ENCODE results near the gene ZFYVE16. TPM values are rescaled to one million over a fixed set of nuclear protein-coding genes. Genes with fewer than 3 reads are reported as not detected.

ZFYVE16 gene
- total and polyA plus RNA-seq, 2 of the 13 experiments (the other 11 are each of a cell fraction or from before 2014, with no cell fraction given), result 9.3 to 33.3 TPM

DNA sequence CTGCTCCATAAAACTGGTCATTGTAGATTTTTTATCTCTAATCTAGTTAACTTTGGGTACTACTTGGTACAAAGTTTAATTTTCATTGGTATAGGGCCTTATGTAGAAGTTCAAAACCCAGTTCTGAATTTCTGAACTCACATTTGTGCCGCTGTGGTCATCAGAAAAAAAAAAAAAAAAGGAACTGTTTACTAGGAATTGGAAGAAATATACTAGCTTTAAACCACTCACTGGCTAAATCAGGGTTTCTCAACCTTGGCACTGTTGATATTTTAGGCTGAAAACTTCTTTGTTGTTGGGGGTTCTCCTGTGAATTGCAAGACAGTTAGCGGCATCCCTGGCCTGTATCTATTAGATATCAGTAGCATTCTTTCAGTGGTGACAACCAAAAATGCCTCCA is 4.1 kb upstream of the ZFYVE16 start:
- Histone ChIP-seq H4K20me1 (ENCODE audit: insufficient read depth, low read length) (peaks cover 5% of the 10 kb centered on the region; the same call in 1 of the 2 replicates), H2AFZ (ENCODE audit: low read length) (no peak overlapping the region), H3K4me3 (replicated peaks in 1 of 3; ENCODE audit: insufficient read depth in 1 of 3, low read depth in 2 of 3, low read length in 3 of 3) (no peak overlapping the region), H3K36me3 (replicated peaks in 1 of 2; ENCODE audit: control insufficient read depth in 1 of 2, insufficient read depth in 2 of 2, low read length in 2 of 2) (no peaks in the 10 kb centered on the region), H3K9me3 (ENCODE audit: low read length) (no peaks in the 10 kb centered on the region), H3K79me2 (ENCODE audit: insufficient read depth, low read length) (peaks cover 6% of the 10 kb centered on the region), H3K9ac (ENCODE audit: insufficient read depth, low read depth, low read length) (no peak overlapping the region), H3K27me3 (ENCODE audit: control insufficient read depth in 1 of 2, insufficient read depth in 2 of 2, low read length in 2 of 2) (no peaks in the 10 kb centered on the region; a peak in 1 of 5 replicates), H3K4me2 (ENCODE audit: low read depth, low read length) (no peak overlapping the region), H3K4me1 (ENCODE audit: insufficient read depth, low read length) (peaks cover 13% of the 10 kb centered on the region), H3K27ac (ENCODE audit: extremely low read length, insufficient read depth, low read length) (no peak overlapping the region)
- no TSS peak for BruUV-seq (replicated peaks)
- intact Hi-C loops (cut with micrococcal nuclease; ENCODE audit: unreplicated experiment) (loop anchor here (10.0 kb wide), 1 partner anchor 59 kb away; no protein-coding TSS in a partner anchor), in situ Hi-C loops (cut with HindIII; ENCODE audit: extremely low pct_ligation_motif_present, low pct_unique_long_range_greater_than_20kb) (no loop called here)
- CTCF ChIA-PET (ENCODE audit: low intra/inter-chr PET ratio, low total read pairs), result no interaction called here
- POLR2A ChIA-PET, result no interaction called here
- DNase-seq (ENCODE audit: low spot score), result no peak
- no peak for FAIRE-seq
- ATAC-seq, result no peak
- 1% methylated on average over 2 of the region's 2 CpGs for WGBS (ENCODE audit: low lambda C conversion rate)
- TF ChIP-seq SOX13 (IDR thresholded peaks at IDR 0.05) (no peak), SOX13 (CRISPR knock-in tag; conservative IDR thresholded peaks at IDR 0.05 in 1 of 2, IDR thresholded peaks at IDR 0.05 in 1 of 2) (no peak), ZNF44 (CRISPR knock-in tag; IDR thresholded peaks at IDR 0.05) (no peak), MIER2 (CRISPR knock-in tag; IDR thresholded peaks at IDR 0.05) (no peak), PRPF4 (IDR thresholded peaks at IDR 0.05; ENCODE audit: low read depth, low read length, poor library complexity, severe bottlenecking) (no peak), U2AF2 (IDR thresholded peaks at IDR 0.05; ENCODE audit: low read depth, low read length) (no peak), AGO1 (IDR thresholded peaks at IDR 0.05; ENCODE audit: low read depth, low read length, poor library complexity, severe bottlenecking) (no peak), ZNF619 (CRISPR knock-in tag; IDR thresholded peaks at IDR 0.05) (no peak), ZNF468 (CRISPR knock-in tag; IDR thresholded peaks at IDR 0.05) (no peak), ZBTB7B (CRISPR knock-in tag; IDR thresholded peaks at IDR 0.05) (no peak), ZFYVE20 (CRISPR knock-in tag; IDR thresholded peaks at IDR 0.05; ENCODE audit: borderline replicate concordance, low read depth) (no peak), ZNF205 (CRISPR knock-in tag; IDR thresholded peaks at IDR 0.05) (no peak)
- TF ChIP-seq, protein P1, sequence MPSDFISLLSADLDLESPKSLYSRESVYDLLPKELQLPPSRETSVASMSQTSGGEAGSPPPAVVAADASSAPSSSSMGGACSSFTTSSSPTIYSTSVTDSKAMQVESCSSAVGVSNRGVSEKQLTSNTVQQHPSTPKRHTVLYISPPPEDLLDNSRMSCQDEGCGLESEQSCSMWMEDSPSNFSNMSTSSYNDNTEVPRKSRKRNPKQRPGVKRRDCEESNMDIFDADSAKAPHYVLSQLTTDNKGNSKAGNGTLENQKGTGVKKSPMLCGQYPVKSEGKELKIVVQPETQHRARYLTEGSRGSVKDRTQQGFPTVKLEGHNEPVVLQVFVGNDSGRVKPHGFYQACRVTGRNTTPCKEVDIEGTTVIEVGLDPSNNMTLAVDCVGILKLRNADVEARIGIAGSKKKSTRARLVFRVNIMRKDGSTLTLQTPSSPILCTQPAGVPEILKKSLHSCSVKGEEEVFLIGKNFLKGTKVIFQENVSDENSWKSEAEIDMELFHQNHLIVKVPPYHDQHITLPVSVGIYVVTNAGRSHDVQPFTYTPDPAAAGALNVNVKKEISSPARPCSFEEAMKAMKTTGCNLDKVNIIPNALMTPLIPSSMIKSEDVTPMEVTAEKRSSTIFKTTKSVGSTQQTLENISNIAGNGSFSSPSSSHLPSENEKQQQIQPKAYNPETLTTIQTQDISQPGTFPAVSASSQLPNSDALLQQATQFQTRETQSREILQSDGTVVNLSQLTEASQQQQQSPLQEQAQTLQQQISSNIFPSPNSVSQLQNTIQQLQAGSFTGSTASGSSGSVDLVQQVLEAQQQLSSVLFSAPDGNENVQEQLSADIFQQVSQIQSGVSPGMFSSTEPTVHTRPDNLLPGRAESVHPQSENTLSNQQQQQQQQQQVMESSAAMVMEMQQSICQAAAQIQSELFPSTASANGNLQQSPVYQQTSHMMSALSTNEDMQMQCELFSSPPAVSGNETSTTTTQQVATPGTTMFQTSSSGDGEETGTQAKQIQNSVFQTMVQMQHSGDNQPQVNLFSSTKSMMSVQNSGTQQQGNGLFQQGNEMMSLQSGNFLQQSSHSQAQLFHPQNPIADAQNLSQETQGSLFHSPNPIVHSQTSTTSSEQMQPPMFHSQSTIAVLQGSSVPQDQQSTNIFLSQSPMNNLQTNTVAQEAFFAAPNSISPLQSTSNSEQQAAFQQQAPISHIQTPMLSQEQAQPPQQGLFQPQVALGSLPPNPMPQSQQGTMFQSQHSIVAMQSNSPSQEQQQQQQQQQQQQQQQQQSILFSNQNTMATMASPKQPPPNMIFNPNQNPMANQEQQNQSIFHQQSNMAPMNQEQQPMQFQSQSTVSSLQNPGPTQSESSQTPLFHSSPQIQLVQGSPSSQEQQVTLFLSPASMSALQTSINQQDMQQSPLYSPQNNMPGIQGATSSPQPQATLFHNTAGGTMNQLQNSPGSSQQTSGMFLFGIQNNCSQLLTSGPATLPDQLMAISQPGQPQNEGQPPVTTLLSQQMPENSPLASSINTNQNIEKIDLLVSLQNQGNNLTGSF (CRISPR knock-in tag; IDR thresholded peaks at IDR 0.05), result no peak
- TF ChIP-seq, protein P2, sequence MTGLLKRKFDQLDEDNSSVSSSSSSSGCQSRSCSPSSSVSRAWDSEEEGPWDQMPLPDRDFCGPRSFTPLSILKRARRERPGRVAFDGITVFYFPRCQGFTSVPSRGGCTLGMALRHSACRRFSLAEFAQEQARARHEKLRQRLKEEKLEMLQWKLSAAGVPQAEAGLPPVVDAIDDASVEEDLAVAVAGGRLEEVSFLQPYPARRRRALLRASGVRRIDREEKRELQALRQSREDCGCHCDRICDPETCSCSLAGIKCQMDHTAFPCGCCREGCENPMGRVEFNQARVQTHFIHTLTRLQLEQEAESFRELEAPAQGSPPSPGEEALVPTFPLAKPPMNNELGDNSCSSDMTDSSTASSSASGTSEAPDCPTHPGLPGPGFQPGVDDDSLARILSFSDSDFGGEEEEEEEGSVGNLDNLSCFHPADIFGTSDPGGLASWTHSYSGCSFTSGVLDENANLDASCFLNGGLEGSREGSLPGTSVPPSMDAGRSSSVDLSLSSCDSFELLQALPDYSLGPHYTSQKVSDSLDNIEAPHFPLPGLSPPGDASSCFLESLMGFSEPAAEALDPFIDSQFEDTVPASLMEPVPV (CRISPR knock-in tag; IDR thresholded peaks at IDR 0.05), result no peak
- TF ChIP-seq, protein P3, sequence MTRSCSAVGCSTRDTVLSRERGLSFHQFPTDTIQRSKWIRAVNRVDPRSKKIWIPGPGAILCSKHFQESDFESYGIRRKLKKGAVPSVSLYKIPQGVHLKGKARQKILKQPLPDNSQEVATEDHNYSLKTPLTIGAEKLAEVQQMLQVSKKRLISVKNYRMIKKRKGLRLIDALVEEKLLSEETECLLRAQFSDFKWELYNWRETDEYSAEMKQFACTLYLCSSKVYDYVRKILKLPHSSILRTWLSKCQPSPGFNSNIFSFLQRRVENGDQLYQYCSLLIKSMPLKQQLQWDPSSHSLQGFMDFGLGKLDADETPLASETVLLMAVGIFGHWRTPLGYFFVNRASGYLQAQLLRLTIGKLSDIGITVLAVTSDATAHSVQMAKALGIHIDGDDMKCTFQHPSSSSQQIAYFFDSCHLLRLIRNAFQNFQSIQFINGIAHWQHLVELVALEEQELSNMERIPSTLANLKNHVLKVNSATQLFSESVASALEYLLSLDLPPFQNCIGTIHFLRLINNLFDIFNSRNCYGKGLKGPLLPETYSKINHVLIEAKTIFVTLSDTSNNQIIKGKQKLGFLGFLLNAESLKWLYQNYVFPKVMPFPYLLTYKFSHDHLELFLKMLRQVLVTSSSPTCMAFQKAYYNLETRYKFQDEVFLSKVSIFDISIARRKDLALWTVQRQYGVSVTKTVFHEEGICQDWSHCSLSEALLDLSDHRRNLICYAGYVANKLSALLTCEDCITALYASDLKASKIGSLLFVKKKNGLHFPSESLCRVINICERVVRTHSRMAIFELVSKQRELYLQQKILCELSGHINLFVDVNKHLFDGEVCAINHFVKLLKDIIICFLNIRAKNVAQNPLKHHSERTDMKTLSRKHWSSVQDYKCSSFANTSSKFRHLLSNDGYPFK (CRISPR knock-in tag; IDR thresholded peaks at IDR 0.05; ENCODE audit: borderline replicate concordance), result no peak
